Sigmoid colon (tissue), 7 donors: Measurements from ENCODE around the gene SHB. TPM values are rescaled to one million over a fixed set of nuclear protein-coding genes. Genes with fewer than 3 reads are reported as not detected.

Source experiments
- DNase-seq: peaks from one replicate; pipeline ENCODE4 v3.0.0-alpha.2; 2019
- H3K27ac ChIP-seq, 4 donors: fragments of 200-600 bp; sonication (generic); one replicate each; pipeline ENCODE4 v1.5.1; 2016 to 2019; ENCODE audit warnings: mild to moderate bottlenecking in 1 of 4
- H3K27me3 ChIP-seq, 3 donors: fragments of 200-600 bp; sonication (generic); one replicate each; pipeline ENCODE4 v1.5.1; 2019; ENCODE audit warnings: mild to moderate bottlenecking in 1 of 3
- H3K36me3 ChIP-seq, 4 donors: fragments of 200-600 bp; sonication (generic); one replicate each; pipeline ENCODE4 v1.5.1; 2016 to 2019
- H3K4me1 ChIP-seq, 4 donors: fragments of 200-600 bp; sonication (generic); one replicate each; pipeline ENCODE4 v1.5.1; 2017 to 2019
- H3K4me3 ChIP-seq, 4 donors: fragments of 200-600 bp; sonication (generic); one replicate each; pipeline ENCODE4 v1.5.1; 2017 to 2019; ENCODE audit warnings: mild to moderate bottlenecking in 2 of 4, moderate library complexity in 1 of 4
- H3K9me3 ChIP-seq, 4 donors: fragments of 200-600 bp in 3 of 4; sonication (generic) in 3 of 4; one replicate each; pipeline versions ENCODE4 v1.5.1 to v1.6.1; 2013 to 2019
- EP300 ChIP-seq, 4 donors: sonication (generic); formaldehyde crosslinking; IDR thresholded peaks; one replicate each; pipeline ENCODE4 v1.6.1; 2017; ENCODE audit warnings: antibody characterized with exemption in 4 of 4
- POLR2A ChIP-seq, 2 donors: fragments of 450-650 bp; IDR thresholded peaks; one replicate each; pipeline ENCODE4 v1.6.1; 2016; ENCODE audit warnings: antibody characterized with exemption in 2 of 2, mild to moderate bottlenecking in 2 of 2, moderate library complexity in 2 of 2
- POLR2AphosphoS5 ChIP-seq, 4 donors: sonication (generic); formaldehyde crosslinking; IDR thresholded peaks; one replicate each; pipeline ENCODE4 v1.6.1; 2017; ENCODE audit warnings: antibody characterized with exemption in 4 of 4
- whole genome bisulfite sequencing, 2 donors: extraction: QIAGEN DNeasy Blood & Tissue Kit; methylation state at CpG; one replicate each; pipeline ENCODE4 v1.1.7; 2013; 5-methylcytosine and 5-hydroxymethylcytosine counted together
- intact Hi-C: fragments of 100-400 bp; cut with DNase I; formaldehyde crosslinking; loops from one replicate; pipeline ENCODE4 v1.15.1; 2023
- polyA plus RNA-seq, 3 donors: library from polyadenylated mRNA; stranded (reverse); fragments of 200-250 nt; gene quantifications; one replicate each; pipeline ENCODE4 v1.2.3, GENCODE V29; 2013
- total RNA-seq, 4 donors: library from RNA; depleted of rRNA; stranded (reverse); fragments of >200 nt; gene quantifications; one replicate each; pipeline ENCODE4 v1.1.0, GENCODE V29; 2016
- TF ChIP-seq, protein P1 (sequence below), 4 experiments: fragments of 450-650 bp in 3 of 4; fragments of 200-600 bp in 1 of 4; IDR thresholded peaks; one replicate each; pipeline ENCODE4 v1.5.1; 2016 to 2019; ENCODE audit warnings: antibody characterized with exemption in 4 of 4, mild to moderate bottlenecking in 3 of 4, moderate library complexity in 2 of 4
- donor health status: healthy with polysubstance abuse.
- donor health status: Bipolar disorder and iron deficiency.
- donor health status: healthy.

SHB gene
- total and polyA plus RNA-seq, 7 donors, result 6.8 to 33.7 (median 10.2) TPM

- no peaks in the 10 kb centered on the region for H3K27me3 ChIP-seq
- no peak overlapping the region for H3K4me3 ChIP-seq
- no peaks in the 10 kb centered on the region for H3K9me3 ChIP-seq
- intact Hi-C loops, result no loop called here
- WGBS, 2 donors, result 71 to 80% methylated on average over 14 of the region's 14 CpGs
- peaks cover 0 to 24% (median 17%) of the 10 kb centered on the region in 4 donors for H3K4me1 ChIP-seq
- no peak for DNase-seq
- peak overlapping the region; percentile 17 to 74 (median 58) for H3K27ac ChIP-seq
- TF ChIP-seq, protein P1, sequence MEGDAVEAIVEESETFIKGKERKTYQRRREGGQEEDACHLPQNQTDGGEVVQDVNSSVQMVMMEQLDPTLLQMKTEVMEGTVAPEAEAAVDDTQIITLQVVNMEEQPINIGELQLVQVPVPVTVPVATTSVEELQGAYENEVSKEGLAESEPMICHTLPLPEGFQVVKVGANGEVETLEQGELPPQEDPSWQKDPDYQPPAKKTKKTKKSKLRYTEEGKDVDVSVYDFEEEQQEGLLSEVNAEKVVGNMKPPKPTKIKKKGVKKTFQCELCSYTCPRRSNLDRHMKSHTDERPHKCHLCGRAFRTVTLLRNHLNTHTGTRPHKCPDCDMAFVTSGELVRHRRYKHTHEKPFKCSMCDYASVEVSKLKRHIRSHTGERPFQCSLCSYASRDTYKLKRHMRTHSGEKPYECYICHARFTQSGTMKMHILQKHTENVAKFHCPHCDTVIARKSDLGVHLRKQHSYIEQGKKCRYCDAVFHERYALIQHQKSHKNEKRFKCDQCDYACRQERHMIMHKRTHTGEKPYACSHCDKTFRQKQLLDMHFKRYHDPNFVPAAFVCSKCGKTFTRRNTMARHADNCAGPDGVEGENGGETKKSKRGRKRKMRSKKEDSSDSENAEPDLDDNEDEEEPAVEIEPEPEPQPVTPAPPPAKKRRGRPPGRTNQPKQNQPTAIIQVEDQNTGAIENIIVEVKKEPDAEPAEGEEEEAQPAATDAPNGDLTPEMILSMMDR (IDR thresholded peaks at IDR 0.05), result no peak
- TF ChIP-seq POLR2AphosphoS5 (IDR thresholded peaks at IDR 0.05) (peak in 3 of 4 donors; percentile 32 to 59 (median 47)), EP300 (IDR thresholded peaks at IDR 0.05) (peak in 1 of 4 donors; percentile 21), POLR2A (IDR thresholded peaks at IDR 0.05) (no peak)
- peaks cover 0 to 10% (median 2%) of the 10 kb centered on the region in 4 donors for H3K36me3 ChIP-seq
Measured at GRCh38 chr9:37953775-37954437, 115.1 kb downstream of the SHB start.

DNA sequence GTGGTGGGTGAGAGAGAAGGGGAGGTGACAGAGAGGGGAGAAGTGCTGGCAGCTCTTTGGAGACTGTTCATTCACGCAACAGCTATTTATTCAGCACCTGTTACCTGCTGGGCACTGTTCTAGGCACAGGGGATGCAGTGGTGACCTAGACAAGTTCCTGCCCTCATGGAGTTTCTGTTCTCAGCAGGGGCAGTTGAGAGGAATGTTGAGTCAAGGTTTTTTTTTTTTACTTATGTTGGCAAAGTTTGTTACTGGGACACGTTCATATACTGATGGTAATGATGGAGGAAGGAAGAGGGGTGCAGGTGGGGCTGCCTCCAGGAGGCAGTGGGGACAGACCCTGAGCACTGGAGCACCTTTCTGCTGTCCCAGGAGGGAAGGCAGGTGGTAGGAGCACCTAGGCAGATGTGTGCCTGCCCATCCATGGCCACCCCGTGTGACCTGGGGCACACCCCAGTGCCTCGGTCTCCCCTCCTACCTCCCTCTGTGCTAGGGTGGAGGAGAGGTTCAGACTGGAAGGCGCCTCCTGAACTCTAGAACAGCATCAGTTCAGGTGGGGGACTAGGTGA lies 115.7 kb downstream of the SHB start:
- Histone ChIP-seq H3K9me3 (no peaks in the 10 kb centered on the region), H3K27me3 (no peaks in the 10 kb centered on the region), H3K4me1 (peaks cover 0 to 24% (median 17%) of the 10 kb centered on the region in 4 donors), H3K4me3 (no peak overlapping the region), H3K36me3 (peaks cover 0 to 17% (median 2%) of the 10 kb centered on the region in 4 donors), H3K27ac (peak overlapping the region in 3 of 4 donors; percentile 54 to 74 (median 61))
- TF ChIP-seq POLR2A (IDR thresholded peaks at IDR 0.05), result no peak
- TF ChIP-seq POLR2AphosphoS5 (IDR thresholded peaks at IDR 0.05), result no peak
- TF ChIP-seq, protein P1 (IDR thresholded peaks at IDR 0.05), result no peak
- TF ChIP-seq EP300 (IDR thresholded peaks at IDR 0.05), result no peak
- intact Hi-C loops, result no loop called here
- no peak for DNase-seq
- 92 to 93% methylated on average over 5 of the region's 5 CpGs for WGBS, 2 donors

DNA sequence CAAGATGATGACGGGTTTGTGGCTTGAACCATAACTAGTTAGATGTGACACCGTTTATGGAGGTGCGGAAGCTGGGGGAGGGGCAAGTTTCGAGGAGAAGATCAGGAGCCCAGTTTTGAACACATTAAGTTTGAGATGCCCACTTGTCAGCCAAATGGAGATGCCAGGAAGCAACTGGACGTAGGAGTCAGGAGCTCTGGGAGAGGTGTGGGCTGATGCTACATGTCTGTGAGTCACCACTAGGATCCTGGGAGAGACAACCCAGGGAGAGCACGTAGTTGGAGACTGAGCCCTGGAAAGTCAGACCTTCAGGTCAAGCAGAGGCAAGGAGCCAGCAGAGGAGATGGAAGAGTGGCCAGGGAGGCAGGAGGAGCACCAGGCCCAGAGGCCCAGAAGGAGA lies 116.3 kb downstream of the SHB start:
- Histone ChIP-seq H3K36me3 (peaks cover 0 to 22% (median 2%) of the 10 kb centered on the region in 4 donors), H3K4me3 (no peak overlapping the region), H3K4me1 (peaks cover 0 to 24% (median 17%) of the 10 kb centered on the region in 4 donors), H3K9me3 (no peaks in the 10 kb centered on the region), H3K27ac (peak overlapping the region in 2 of 4 donors; percentile 61 to 74), H3K27me3 (no peaks in the 10 kb centered on the region)
- TF ChIP-seq EP300 (IDR thresholded peaks at IDR 0.05), result no peak
- TF ChIP-seq, protein P1 (IDR thresholded peaks at IDR 0.05), result no peak
- no peak for TF ChIP-seq POLR2A (IDR thresholded peaks at IDR 0.05)
- no peak for TF ChIP-seq POLR2AphosphoS5 (IDR thresholded peaks at IDR 0.05)
- DNase-seq, result no peak
- intact Hi-C loops, result no loop called here
- WGBS, 2 donors, result 91 to 92% methylated on average over 6 of the region's 6 CpGs

DNA sequence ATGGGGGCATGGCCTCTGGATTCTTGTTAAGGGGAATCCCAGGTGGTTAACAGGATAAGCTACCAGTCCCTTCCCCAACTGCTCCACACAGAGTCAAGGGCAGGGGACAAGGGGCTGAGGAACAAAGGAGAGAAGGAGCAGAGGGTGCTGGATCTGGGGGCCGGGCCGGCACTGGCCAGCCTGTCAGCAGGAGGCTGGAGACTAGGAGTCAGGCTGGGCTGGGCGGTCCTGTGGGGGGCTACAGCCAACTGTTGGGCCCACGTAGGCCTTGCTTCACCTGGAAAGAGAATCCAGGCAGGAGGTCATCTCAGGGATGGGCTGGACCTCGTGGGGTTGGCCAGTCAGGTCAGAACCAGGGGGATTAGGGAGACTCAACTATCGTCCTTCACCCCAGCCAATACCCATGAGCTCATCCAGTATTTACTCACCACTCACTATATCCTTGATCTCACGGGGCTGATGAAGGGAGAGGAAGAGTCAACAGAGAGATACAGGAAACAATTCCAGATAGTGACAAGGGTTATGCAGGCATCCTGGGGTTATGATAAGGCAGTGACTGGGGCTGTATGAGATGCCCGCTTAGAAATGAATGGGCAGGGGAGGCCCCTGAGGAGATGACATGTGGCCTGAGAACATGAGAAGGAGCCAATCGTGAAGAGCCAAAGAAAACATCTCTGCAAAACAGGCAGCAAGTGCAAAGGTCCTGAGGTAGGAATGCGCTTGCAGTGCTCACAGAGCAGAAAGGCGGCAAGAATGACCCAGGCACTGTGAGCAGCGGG lies 117.2 kb downstream of the SHB start:
- peak overlapping the region in 1 of 4 donors; percentile 23 for H3K27ac ChIP-seq
- TF ChIP-seq POLR2A (IDR thresholded peaks at IDR 0.05) (no peak), POLR2AphosphoS5 (IDR thresholded peaks at IDR 0.05) (no peak), EP300 (IDR thresholded peaks at IDR 0.05) (no peak)
- TF ChIP-seq, protein P1 (IDR thresholded peaks at IDR 0.05), result no peak
- DNase-seq, result no peak
- H3K27me3 ChIP-seq, result no peaks in the 10 kb centered on the region
- peaks cover 0 to 24% (median 17%) of the 10 kb centered on the region in 4 donors for H3K4me1 ChIP-seq
- intact Hi-C loops, result no loop called here
- no peak overlapping the region for H3K4me3 ChIP-seq
- peaks cover 0 to 29% (median 2%) of the 10 kb centered on the region in 4 donors for H3K36me3 ChIP-seq
- no peaks in the 10 kb centered on the region for H3K9me3 ChIP-seq
- WGBS, 2 donors, result 83 to 92% methylated on average over 12 of the region's 12 CpGs
